ENCODE measurements around the gene RRP7A. TPM values are rescaled to one million over a fixed set of nuclear protein-coding genes. Genes with fewer than 3 reads are reported as not detected.
"Not testable (repeated sequence)": the region's sequence is repeated elsewhere in the genome, so short reads cannot be mapped to it uniquely, and the experiment has no call there.

Gene RRP7A
- total and polyA plus RNA-seq, 2 donors (not counting 3 experiments of a cell fraction or from before 2014, with no cell fraction given): 35.3 to 83.7 TPM

DNA sequence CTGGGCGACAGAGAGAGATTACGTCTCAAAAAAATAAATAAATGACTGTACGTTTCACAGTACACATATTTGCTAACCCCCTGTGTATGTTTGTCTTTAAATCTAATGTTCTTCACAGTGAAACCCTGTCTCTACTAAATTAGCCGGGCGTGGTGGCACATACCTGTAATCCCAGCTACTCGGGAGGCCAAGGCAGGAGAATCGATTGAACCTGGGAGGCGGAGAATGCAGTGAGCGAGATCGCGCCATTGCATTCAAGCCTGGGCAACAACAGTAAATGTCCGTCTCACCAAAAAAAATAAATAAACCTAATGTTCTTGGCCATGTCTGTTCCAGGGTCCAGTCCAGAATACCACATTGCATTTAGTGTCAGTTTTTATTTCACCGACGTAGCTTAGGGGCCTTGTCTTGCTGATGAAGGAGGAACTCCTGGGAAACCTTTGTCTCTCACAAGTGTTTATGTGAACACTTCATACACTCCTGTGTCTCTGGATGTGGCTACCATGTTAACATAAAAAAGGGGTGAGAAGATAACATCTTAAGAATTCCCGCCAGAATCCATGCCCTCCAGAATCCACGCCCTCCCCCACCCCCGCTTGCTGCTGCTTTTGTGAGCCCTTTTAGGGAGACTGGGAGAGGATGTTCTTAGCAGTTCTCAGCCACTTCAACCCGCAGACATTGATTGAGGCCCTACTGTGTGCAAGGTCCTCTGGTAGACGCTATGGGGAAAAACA is 29.2 kb upstream of the RRP7A start:
- DNase-seq (ENCODE audit: low read depth, low spot score) (no peak), FAIRE-seq (no peak)
- no peak overlapping the region for H3K4me3 ChIP-seq (replicated peaks in 1 of 3; ENCODE audit: insufficient read depth in 1 of 3, low read depth in 1 of 3, low read length in 3 of 3)
- intact Hi-C loops (cut with micrococcal nuclease): no loop called here
- no peak overlapping the region for H3K27ac ChIP-seq (ENCODE audit: insufficient read depth, low read depth, low read length)
- H3K36me3 ChIP-seq (ENCODE audit: control insufficient read depth in 2 of 2, extremely low read depth in 1 of 2, insufficient read depth in 2 of 2, low read length in 2 of 2): no peaks in the 10 kb centered on the region
- H3K79me2 ChIP-seq (ENCODE audit: control insufficient read depth, insufficient read depth, low read length): no peaks in the 10 kb centered on the region
- TF ChIP-seq, protein P1, sequence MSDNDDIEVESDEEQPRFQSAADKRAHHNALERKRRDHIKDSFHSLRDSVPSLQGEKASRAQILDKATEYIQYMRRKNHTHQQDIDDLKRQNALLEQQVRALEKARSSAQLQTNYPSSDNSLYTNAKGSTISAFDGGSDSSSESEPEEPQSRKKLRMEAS (IDR thresholded peaks at IDR 0.05; ENCODE audit: insufficient read depth, insufficient read length): no peak
- TF ChIP-seq, protein P2, sequence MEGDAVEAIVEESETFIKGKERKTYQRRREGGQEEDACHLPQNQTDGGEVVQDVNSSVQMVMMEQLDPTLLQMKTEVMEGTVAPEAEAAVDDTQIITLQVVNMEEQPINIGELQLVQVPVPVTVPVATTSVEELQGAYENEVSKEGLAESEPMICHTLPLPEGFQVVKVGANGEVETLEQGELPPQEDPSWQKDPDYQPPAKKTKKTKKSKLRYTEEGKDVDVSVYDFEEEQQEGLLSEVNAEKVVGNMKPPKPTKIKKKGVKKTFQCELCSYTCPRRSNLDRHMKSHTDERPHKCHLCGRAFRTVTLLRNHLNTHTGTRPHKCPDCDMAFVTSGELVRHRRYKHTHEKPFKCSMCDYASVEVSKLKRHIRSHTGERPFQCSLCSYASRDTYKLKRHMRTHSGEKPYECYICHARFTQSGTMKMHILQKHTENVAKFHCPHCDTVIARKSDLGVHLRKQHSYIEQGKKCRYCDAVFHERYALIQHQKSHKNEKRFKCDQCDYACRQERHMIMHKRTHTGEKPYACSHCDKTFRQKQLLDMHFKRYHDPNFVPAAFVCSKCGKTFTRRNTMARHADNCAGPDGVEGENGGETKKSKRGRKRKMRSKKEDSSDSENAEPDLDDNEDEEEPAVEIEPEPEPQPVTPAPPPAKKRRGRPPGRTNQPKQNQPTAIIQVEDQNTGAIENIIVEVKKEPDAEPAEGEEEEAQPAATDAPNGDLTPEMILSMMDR (IDR thresholded peaks at IDR 0.05; ENCODE audit: extremely low read depth in 1 of 2, insufficient read depth in 1 of 2, low read depth in 1 of 2, low read length in 2 of 2): no peak
- TF ChIP-seq MYC (IDR thresholded peaks at IDR 0.05; ENCODE audit: low read depth, low read length): no peak
- no peak for TF ChIP-seq EZH2 (IDR thresholded peaks at IDR 0.05; ENCODE audit: borderline replicate concordance, low read depth, low read length, severe bottlenecking)
- H3K9me3 ChIP-seq (replicated peaks; ENCODE audit: control insufficient read depth, insufficient read depth, low read length): no peaks in the 10 kb centered on the region
- no peaks in the 10 kb centered on the region for H3K9me1 ChIP-seq (replicated peaks; ENCODE audit: control insufficient read depth, extremely low read depth, insufficient read depth, low read length)
- POLR2A ChIA-PET: no interaction called here
- H4K20me1 ChIP-seq (replicated peaks; ENCODE audit: control insufficient read depth, extremely low read depth, insufficient read depth, low read length): no peaks in the 10 kb centered on the region
- peaks cover 0 to 9% of the 10 kb centered on the region in 2 experiments for H3K27me3 ChIP-seq (ENCODE audit: control insufficient read depth in 2 of 2, insufficient read depth in 2 of 2, low read length in 2 of 2)
- BruUV-seq (replicated peaks): no TSS peak
- CTCF ChIA-PET: no interaction called here
- no peak overlapping the region for H3K4me2 ChIP-seq (ENCODE audit: insufficient read depth, low read length)
- dilution Hi-C loops (cut with MboI; ENCODE audit: extremely low pct_ligation_motif_present, low sequenced_read_pairs): no loop called here
- H3K4me1 ChIP-seq (ENCODE audit: control insufficient read depth, extremely low read depth, insufficient read depth, low read length): no peaks in the 10 kb centered on the region
- H3K9ac ChIP-seq (replicated peaks; ENCODE audit: extremely low read depth, insufficient read depth, low read length): no peak overlapping the region
- no peak overlapping the region for H2AFZ ChIP-seq (ENCODE audit: low read depth, low read length)

DNA sequence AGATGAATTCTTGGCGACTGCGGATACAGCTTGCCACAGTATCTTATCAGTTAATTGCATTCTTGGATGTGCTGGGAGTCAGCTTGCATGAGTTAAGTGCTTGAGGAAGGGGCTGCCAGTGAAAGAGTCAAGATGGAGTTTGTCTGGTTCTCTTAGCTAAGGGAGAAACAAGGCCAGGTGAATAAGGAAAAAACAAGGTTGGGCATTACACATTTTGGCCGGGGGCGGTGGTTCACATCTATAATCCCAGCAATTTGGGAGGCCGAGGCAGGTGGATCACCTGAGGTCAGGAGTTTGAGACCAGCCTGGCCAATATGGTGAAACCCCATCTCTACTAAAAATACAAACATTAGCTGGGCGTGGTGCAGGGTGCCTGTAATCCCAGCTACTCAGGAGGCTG is 28.5 kb upstream of the RRP7A start:
- H3K36me3 ChIP-seq (ENCODE audit: control insufficient read depth in 2 of 2, extremely low read depth in 1 of 2, insufficient read depth in 2 of 2, low read length in 2 of 2); DNase-seq (ENCODE audit: low read depth, low spot score); H3K4me3 ChIP-seq (replicated peaks in 1 of 3; ENCODE audit: insufficient read depth in 1 of 3, low read depth in 1 of 3, low read length in 3 of 3); H3K27ac ChIP-seq (ENCODE audit: insufficient read depth, low read depth, low read length); H3K4me1 ChIP-seq (ENCODE audit: control insufficient read depth, extremely low read depth, insufficient read depth, low read length); H3K79me2 ChIP-seq (ENCODE audit: control insufficient read depth, insufficient read depth, low read length); H4K20me1 ChIP-seq (replicated peaks; ENCODE audit: control insufficient read depth, extremely low read depth, insufficient read depth, low read length); H3K4me2 ChIP-seq (ENCODE audit: insufficient read depth, low read length); H3K9me3 ChIP-seq (replicated peaks; ENCODE audit: control insufficient read depth, insufficient read depth, low read length); H3K9ac ChIP-seq (replicated peaks; ENCODE audit: extremely low read depth, insufficient read depth, low read length); FAIRE-seq; H3K27me3 ChIP-seq (ENCODE audit: control insufficient read depth in 2 of 2, insufficient read depth in 2 of 2, low read length in 2 of 2); CTCF ChIA-PET; intact Hi-C loops (cut with micrococcal nuclease); POLR2A ChIA-PET; BruUV-seq (replicated peaks); H2AFZ ChIP-seq (ENCODE audit: low read depth, low read length); dilution Hi-C loops (cut with MboI; ENCODE audit: extremely low pct_ligation_motif_present, low sequenced_read_pairs); H3K9me1 ChIP-seq (replicated peaks; ENCODE audit: control insufficient read depth, extremely low read depth, insufficient read depth, low read length): not testable (repeated sequence)
